Stomach smooth muscle (tissue), 2 donors: ENCODE measurements around the gene LBP.
"Not testable (repeated sequence)": the region's sequence is repeated elsewhere in the genome, so short reads cannot be mapped to it uniquely, and the experiment has no call there.

ENCODE experiments used
- H3K27ac ChIP-seq: one replicate; pipeline ENCODE4 v1.7.0; 2013; ENCODE audit warnings: mild to moderate bottlenecking, low read length, inconsistent platforms
- H3K27me3 ChIP-seq, 2 donors: one replicate each; pipeline ENCODE4 v1.7.0; 2013; ENCODE audit warnings: low read length in 2 of 2; ENCODE audit not compliant: insufficient read depth in 2 of 2, control insufficient read depth in 1 of 2
- H3K36me3 ChIP-seq, 2 donors: one replicate each; pipeline ENCODE4 v1.7.0; 2013; ENCODE audit warnings: low read length in 2 of 2; ENCODE audit not compliant: control insufficient read depth in 2 of 2, insufficient read depth in 2 of 2
- H3K4me1 ChIP-seq: one replicate; pipeline ENCODE4 v1.7.0; 2013; ENCODE audit warnings: low read length; ENCODE audit not compliant: control insufficient read depth, insufficient read depth
- H3K4me3 ChIP-seq, 2 donors: one replicate each; pipeline ENCODE4 v1.7.0; 2013; ENCODE audit warnings: low read length in 2 of 2
- H3K9ac ChIP-seq, 2 donors: one replicate each; pipeline ENCODE4 v1.7.0; 2013; ENCODE audit warnings: low read length in 2 of 2, mild to moderate bottlenecking in 1 of 2
- H3K9me3 ChIP-seq, 2 donors: one replicate each; pipeline ENCODE4 v1.7.0; 2013; ENCODE audit warnings: low read length in 2 of 2; ENCODE audit not compliant: control insufficient read depth in 2 of 2
- donor health status: healthy.
- donor health status: Pancreatic carcinoma.

The LBP gene

DNA sequence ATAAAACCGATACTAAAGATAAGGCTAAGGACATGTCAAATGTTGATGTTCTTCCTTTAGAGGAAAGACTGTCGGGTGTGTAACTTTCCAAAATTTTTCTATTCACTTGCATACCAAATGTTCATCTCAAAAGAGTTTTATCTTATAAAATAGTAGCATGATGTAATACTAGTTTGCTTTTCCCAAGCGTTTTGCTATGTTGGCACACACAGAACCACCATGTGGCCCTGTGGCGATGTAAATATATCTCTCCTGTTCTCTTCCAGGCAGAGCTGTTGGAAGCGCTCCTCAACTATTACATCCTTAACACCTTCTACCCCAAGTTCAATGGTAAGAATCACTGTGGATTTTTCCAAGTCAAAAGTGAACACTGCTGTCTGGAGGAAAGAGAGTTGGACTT is 26.5 kb downstream of the LBP start:
- Histone ChIP-seq H3K4me1 (no peaks in the 10 kb centered on the region), H3K4me3 (no peak overlapping the region), H3K27ac (no peak overlapping the region), H3K9me3 (no peaks in the 10 kb centered on the region), H3K9ac (no peak overlapping the region), H3K27me3 (peaks cover 2 to 8% of the 10 kb centered on the region in 2 donors), H3K36me3 (no peaks in the 10 kb centered on the region)

DNA sequence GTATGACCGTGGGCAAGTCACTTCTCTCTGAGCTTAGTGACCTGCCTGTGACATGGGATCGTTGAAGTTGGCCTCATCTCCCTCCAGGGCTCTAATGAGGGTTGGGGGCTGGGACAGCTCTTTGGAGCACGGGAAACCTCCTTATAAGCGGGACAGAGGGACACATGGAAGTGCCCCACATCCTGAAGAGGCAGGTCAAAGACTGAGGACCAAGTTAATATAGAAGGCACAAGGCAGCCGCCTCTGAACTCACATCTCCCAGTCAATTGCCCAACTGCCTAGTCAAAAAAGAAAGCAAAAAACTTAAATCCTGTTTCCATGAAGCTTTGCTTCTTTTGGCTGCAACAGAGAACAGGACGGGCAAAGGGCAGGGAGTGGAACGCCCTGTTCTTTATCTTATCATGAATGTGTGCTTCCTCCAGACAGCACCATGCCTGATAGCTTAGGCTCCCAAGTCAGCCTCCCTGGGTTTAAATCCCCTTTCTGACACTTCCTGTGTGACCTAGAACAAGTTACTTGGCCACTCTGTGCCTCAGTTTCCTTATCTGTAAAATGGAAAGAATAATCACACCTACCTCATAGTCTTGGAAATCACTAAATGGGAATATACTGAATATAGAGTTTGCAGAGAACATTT is 27.1 kb downstream of the LBP start:
- Histone ChIP-seq H3K4me3 (no peak overlapping the region), H3K9me3 (no peaks in the 10 kb centered on the region), H3K36me3 (no peaks in the 10 kb centered on the region), H3K27ac (no peak overlapping the region), H3K27me3 (peaks cover 2 to 8% of the 10 kb centered on the region in 2 donors), H3K9ac (no peak overlapping the region), H3K4me1 (no peaks in the 10 kb centered on the region)

DNA sequence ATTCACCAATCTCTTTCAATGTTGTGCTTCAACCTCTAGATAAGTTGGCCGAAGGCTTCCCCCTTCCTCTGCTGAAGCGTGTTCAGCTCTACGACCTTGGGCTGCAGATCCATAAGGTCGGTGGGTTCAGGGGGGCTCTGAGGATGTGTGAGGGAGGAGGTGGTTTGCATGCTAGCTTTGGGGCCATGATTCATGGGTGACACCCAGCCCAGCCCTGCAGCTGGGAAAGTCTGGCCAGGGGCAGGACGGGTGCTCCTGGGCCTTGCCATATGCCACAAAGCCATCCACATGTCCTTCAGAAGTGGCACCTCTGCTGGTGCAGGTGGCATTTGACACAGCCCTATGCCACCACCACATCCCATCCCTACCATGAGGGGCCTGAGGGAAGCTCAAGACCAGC is 27.6 kb downstream of the LBP start:
- Histone ChIP-seq H3K9me3 (no peaks in the 10 kb centered on the region), H3K27me3 (peaks cover 2 to 8% of the 10 kb centered on the region in 2 donors), H3K9ac (no peak overlapping the region), H3K4me3 (no peak overlapping the region), H3K4me1 (no peaks in the 10 kb centered on the region), H3K27ac (no peak overlapping the region), H3K36me3 (no peaks in the 10 kb centered on the region)

DNA sequence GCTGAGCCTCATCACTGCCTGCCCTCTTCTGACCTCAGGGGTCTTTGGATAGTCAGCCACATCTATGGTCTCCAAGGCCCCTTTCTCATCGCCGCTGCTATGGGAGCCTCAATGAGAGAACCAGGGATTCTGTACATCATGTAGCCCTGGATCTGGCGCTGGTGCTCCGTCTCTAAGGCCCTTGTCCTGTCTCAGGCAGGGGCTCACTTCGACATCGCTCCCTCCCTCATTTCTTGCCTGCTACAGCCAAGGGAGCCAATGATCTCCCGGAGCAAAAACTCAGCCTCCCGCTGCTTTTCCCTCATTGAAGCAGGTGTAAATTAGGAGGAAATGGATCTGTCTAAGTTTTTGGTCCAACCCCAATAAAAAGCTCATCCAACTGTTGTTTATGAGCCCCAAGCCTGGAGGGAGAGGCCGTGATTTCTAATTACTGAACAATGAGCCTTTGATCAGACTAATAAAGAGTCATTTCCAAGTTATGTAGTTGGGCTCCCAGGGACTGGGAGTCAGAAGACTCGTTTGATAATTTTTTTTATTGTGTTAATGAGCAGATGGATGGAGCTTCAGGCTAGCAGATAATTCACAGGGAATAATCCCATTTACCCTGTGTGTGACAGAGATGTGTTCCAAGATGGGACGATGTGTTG is 30.9 kb downstream of the LBP start:
- H3K27me3 ChIP-seq = peaks cover 0 to 2% of the 10 kb centered on the region in 2 donors
- no peak overlapping the region for H3K9ac ChIP-seq
- H3K27ac ChIP-seq = no peak overlapping the region
- no peaks in the 10 kb centered on the region for H3K36me3 ChIP-seq
- no peaks in the 10 kb centered on the region for H3K4me1 ChIP-seq
- no peak overlapping the region for H3K4me3 ChIP-seq
- H3K9me3 ChIP-seq = no peaks in the 10 kb centered on the region

DNA sequence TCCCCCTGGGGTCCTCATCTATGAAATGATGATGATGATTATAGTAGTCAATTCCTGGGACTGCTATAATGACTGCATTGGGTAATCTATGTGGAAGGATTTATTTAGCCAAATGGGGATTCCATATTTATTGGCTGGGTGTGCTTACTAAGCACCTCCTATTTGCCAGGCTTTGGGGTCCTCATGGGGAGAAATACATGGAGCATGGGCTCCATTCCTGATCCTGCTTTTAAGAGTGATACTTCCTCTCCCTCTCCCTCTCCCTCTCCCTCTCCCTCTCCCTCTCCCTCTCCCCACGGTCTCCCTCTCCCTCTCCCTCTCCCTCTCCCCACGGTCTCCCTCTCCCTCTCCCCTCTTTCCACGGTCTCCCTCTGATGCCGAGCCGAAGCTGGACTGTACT is 31.6 kb downstream of the LBP start:
- H3K4me3 ChIP-seq, H3K4me1 ChIP-seq, H3K27me3 ChIP-seq, H3K9ac ChIP-seq, H3K9me3 ChIP-seq, H3K27ac ChIP-seq, H3K36me3 ChIP-seq: not testable (repeated sequence)

DNA sequence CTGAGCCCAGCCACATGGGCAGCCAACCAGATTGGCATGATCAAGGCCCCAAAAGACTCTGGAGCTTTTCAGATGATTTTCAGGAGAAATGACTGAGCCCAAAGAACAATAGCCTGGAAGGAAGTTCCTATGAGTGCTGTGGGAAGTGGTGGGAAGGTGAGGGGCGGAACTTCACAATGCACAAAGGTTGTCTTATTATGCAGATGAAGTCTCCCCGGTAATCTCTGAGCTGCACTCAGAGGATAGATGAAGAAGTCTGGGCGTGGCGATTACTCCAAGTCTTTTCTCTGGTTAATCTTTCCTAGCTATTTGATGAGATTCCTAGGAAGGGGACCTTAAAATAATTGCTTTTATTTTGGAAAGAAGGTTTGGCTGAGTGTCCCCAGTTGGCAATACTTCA is 36.9 kb downstream of the LBP start:
- Histone ChIP-seq H3K9me3 (no peaks in the 10 kb centered on the region), H3K4me3 (no peak overlapping the region), H3K27me3 (peaks cover 0 to 2% of the 10 kb centered on the region in 2 donors), H3K4me1 (no peaks in the 10 kb centered on the region), H3K9ac (no peak overlapping the region), H3K36me3 (no peaks in the 10 kb centered on the region), H3K27ac (no peak overlapping the region)

DNA sequence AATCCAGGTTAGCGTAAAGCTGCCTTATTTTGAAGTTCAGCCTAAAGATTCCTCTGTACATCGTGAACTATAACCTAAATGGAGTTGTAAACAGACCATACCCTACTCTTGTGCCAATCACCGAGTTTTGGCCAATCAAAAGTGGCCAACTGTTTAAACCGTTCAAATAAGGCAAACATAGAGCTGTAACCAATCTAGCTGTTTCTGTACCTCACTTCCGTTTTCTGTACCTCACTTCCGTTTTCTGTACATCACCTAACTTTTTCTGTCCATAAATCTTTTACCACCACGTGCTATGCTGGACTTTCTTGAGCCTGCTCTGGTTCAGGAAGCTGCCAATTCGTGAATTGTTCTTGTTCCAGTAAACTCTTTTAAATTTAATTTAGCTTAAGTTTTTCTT is 39.7 kb downstream of the LBP start:
- Histone ChIP-seq H3K4me3 (no peak overlapping the region), H3K27ac (no peak overlapping the region), H3K27me3 (no peaks in the 10 kb centered on the region), H3K9ac (no peak overlapping the region), H3K36me3 (no peaks in the 10 kb centered on the region), H3K9me3 (peaks cover 0 to 5% of the 10 kb centered on the region in 2 donors), H3K4me1 (no peaks in the 10 kb centered on the region)

DNA sequence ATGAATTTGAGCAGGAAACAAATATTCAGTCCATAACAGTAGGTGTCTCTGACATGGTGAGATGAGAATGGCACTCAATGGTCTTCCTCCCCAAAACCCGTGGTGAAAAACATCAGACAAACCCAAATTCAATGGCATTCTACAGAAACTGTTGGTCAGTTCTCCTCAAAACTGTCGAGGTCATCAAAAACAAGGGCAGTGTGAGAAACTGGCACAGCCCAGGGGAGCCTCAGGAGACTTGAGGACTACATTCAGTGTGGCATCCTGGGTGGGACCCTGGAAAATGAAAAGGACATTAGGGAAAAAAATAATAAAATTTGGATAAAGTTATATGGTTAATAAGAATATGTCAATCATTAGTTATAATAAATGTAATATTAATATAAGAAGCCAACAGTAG is 40.6 kb downstream of the LBP start:
- no peak overlapping the region for H3K4me3 ChIP-seq
- peaks cover 0 to 5% of the 10 kb centered on the region in 2 donors for H3K9me3 ChIP-seq
- H3K9ac ChIP-seq = no peak overlapping the region
- H3K27ac ChIP-seq = no peak overlapping the region
- H3K36me3 ChIP-seq = no peaks in the 10 kb centered on the region
- no peaks in the 10 kb centered on the region for H3K4me1 ChIP-seq
- no peaks in the 10 kb centered on the region for H3K27me3 ChIP-seq

DNA sequence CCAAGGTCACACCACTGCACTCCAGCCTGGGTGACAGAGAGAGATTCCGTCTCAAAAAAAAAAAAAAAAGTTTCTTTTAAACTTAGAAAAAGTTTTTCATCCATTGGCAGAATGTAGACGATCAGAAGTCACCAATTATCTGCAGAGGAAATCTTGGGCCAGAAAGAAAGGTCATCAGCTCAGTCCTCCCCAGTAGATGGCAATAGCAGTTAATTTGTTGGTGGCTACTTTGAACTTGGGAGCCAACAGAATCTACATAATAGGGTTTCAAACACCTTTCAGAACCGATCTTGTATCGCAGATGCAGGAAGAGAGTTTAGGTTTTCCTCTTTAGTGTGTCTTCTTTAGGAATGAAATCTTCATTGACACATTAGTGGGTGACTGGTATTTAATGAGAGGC is 41.7 kb downstream of the LBP start:
- no peaks in the 10 kb centered on the region for H3K36me3 ChIP-seq
- H3K4me1 ChIP-seq = no peaks in the 10 kb centered on the region

DNA sequence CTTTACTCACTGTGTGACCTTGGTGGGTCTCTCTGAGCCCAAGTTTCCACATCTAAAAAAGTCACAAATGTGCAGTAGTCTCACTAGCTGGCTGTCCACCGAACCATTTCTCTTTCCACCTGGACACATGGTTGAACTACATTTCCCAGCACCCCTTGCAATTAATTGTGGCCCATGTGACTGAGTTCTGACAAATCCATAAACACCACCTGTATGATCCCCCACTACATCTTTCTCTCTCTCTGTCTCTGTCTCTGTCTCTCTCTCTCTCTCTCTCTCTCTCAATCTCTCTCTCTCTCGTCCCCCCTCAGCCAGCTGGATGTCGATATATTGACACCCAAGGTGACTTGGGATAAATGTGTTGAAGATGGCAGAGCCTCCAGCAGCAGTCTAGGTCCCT is 46.1 kb downstream of the LBP start:
- peaks cover 0 to 5% of the 10 kb centered on the region in 2 donors for H3K9me3 ChIP-seq
- H3K27ac ChIP-seq = no peak overlapping the region
- H3K27me3 ChIP-seq = no peaks in the 10 kb centered on the region
- H3K4me1 ChIP-seq = no peaks in the 10 kb centered on the region
- no peak overlapping the region for H3K4me3 ChIP-seq
- H3K36me3 ChIP-seq = no peaks in the 10 kb centered on the region
- no peak overlapping the region for H3K9ac ChIP-seq

More for the DNA sequence above, 41.7 kb downstream of the LBP start:
- Histone ChIP-seq H3K27ac (no peak overlapping the region), H3K4me3 (no peak overlapping the region), H3K27me3 (no peaks in the 10 kb centered on the region), H3K9me3 (peaks cover 0 to 5% of the 10 kb centered on the region in 2 donors), H3K9ac (no peak overlapping the region)

DNA sequence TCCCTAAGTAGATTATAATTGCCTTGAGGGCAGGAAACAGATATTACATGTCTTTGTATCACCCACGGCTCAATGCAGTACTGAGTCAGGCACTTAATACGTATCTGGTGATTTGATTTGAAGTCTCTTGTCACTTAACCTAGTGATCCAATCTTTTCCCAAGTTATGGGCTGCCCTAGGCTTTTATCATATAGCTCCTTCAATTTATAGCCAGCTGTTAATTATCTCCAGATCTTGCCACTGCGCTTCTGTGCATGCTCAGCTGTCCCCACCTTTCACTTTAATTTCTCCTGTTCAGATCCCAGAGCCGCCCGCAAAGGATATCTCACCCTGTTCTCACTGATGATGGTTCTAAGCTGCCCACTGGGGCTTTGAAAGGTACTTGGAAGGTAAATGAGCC is 47.0 kb downstream of the LBP start:
- H3K27ac ChIP-seq = no peak overlapping the region
- no peaks in the 10 kb centered on the region for H3K36me3 ChIP-seq
- no peak overlapping the region for H3K9ac ChIP-seq
- H3K9me3 ChIP-seq = peaks cover 0 to 5% of the 10 kb centered on the region in 2 donors
- H3K27me3 ChIP-seq = no peaks in the 10 kb centered on the region
- H3K4me1 ChIP-seq = no peaks in the 10 kb centered on the region
- no peak overlapping the region for H3K4me3 ChIP-seq
